Measurements from ENCODE around the gene SH3GLB1.

GRCh38 chr1:86787621-86788020 lies 83.2 kb downstream of the SH3GLB1 start:
- TF ChIP-seq, protein P1, sequence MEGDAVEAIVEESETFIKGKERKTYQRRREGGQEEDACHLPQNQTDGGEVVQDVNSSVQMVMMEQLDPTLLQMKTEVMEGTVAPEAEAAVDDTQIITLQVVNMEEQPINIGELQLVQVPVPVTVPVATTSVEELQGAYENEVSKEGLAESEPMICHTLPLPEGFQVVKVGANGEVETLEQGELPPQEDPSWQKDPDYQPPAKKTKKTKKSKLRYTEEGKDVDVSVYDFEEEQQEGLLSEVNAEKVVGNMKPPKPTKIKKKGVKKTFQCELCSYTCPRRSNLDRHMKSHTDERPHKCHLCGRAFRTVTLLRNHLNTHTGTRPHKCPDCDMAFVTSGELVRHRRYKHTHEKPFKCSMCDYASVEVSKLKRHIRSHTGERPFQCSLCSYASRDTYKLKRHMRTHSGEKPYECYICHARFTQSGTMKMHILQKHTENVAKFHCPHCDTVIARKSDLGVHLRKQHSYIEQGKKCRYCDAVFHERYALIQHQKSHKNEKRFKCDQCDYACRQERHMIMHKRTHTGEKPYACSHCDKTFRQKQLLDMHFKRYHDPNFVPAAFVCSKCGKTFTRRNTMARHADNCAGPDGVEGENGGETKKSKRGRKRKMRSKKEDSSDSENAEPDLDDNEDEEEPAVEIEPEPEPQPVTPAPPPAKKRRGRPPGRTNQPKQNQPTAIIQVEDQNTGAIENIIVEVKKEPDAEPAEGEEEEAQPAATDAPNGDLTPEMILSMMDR (IDR thresholded peaks at IDR 0.05; ENCODE audit: poor library complexity, severe bottlenecking): no peak
- no peak for TF ChIP-seq TAF1 (IDR thresholded peaks at IDR 0.05; ENCODE audit: low read depth)
- TF ChIP-seq EZH2 (IDR thresholded peaks at IDR 0.05; ENCODE audit: borderline replicate concordance, insufficient read depth, low read length, poor library complexity, severe bottlenecking): no peak
- no peak for TF ChIP-seq SMC3 (conservative IDR thresholded peaks at IDR 0.05; ENCODE audit: poor library complexity)
- TF ChIP-seq, protein P2, sequence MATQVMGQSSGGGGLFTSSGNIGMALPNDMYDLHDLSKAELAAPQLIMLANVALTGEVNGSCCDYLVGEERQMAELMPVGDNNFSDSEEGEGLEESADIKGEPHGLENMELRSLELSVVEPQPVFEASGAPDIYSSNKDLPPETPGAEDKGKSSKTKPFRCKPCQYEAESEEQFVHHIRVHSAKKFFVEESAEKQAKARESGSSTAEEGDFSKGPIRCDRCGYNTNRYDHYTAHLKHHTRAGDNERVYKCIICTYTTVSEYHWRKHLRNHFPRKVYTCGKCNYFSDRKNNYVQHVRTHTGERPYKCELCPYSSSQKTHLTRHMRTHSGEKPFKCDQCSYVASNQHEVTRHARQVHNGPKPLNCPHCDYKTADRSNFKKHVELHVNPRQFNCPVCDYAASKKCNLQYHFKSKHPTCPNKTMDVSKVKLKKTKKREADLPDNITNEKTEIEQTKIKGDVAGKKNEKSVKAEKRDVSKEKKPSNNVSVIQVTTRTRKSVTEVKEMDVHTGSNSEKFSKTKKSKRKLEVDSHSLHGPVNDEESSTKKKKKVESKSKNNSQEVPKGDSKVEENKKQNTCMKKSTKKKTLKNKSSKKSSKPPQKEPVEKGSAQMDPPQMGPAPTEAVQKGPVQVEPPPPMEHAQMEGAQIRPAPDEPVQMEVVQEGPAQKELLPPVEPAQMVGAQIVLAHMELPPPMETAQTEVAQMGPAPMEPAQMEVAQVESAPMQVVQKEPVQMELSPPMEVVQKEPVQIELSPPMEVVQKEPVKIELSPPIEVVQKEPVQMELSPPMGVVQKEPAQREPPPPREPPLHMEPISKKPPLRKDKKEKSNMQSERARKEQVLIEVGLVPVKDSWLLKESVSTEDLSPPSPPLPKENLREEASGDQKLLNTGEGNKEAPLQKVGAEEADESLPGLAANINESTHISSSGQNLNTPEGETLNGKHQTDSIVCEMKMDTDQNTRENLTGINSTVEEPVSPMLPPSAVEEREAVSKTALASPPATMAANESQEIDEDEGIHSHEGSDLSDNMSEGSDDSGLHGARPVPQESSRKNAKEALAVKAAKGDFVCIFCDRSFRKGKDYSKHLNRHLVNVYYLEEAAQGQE (IDR thresholded peaks at IDR 0.05; ENCODE audit: borderline replicate concordance): no peak
- TF ChIP-seq EP300 (conservative IDR thresholded peaks at IDR 0.05; ENCODE audit: poor library complexity, severe bottlenecking): no peak
- no peak for TF ChIP-seq RAD21 (conservative IDR thresholded peaks at IDR 0.05)
